ENCODE results near the gene SCTR.
A peak's percentile ranks its signal among the peaks of the same experiment; 100 is the strongest.

Gene SCTR

GRCh38 chr2:119523383-119523951 is 816 bp downstream of the SCTR start:
- no peak for DNase-seq (ENCODE audit: low read depth)

- DNase-seq (ENCODE audit: low read depth): no peak
Observed at GRCh38 chr2:119522671-119523070, 1.6 kb downstream of the SCTR start.

- DNase-seq (ENCODE audit: low read depth): no peak
Observed at GRCh38 chr2:119521433-119522050, 2.7 kb downstream of the SCTR start.

GRCh38 chr2:119520696-119521432 is 3.4 kb downstream of the SCTR start:
- DNase-seq (ENCODE audit: low read depth): no peak

GRCh38 chr2:119519057-119519408 is 5.2 kb downstream of the SCTR start:
- DNase-seq (ENCODE audit: low read depth): no peak

GRCh38 chr2:119518401-119519056 is 5.8 kb downstream of the SCTR start:
- no peak for DNase-seq (ENCODE audit: low read depth)

- DNase-seq (ENCODE audit: low read depth): peak; percentile 12
Observed at GRCh38 chr2:119517433-119517832, 6.8 kb downstream of the SCTR start.

- DNase-seq (ENCODE audit: low read depth): no peak
Observed at GRCh38 chr2:119516121-119516520, 8.2 kb downstream of the SCTR start.

- no peak for DNase-seq (ENCODE audit: low read depth)
Observed at GRCh38 chr2:119513832-119514231, 10.5 kb downstream of the SCTR start.

GRCh38 chr2:119512946-119513345 is 11.3 kb downstream of the SCTR start:
- DNase-seq (ENCODE audit: low read depth): no peak

- DNase-seq (ENCODE audit: low read depth): no peak
Observed at GRCh38 chr2:119511989-119512388, 12.3 kb downstream of the SCTR start.

- DNase-seq (ENCODE audit: low read depth): no peak
Observed at GRCh38 chr2:119508756-119509155, 15.5 kb downstream of the SCTR start.

GRCh38 chr2:119496682-119497081 is 27.6 kb downstream of the SCTR start:
- no peak for DNase-seq (ENCODE audit: low read depth)

- no peak for DNase-seq (ENCODE audit: low read depth)
Observed at GRCh38 chr2:119495948-119496347, 28.3 kb downstream of the SCTR start.

GRCh38 chr2:119494163-119494790 is 30.0 kb downstream of the SCTR start:
- DNase-seq (ENCODE audit: low read depth): no peak

- no peak for DNase-seq (ENCODE audit: low read depth)
Observed at GRCh38 chr2:119491776-119492525, 32.3 kb downstream of the SCTR start.

GRCh38 chr2:119490653-119491195 is 33.6 kb downstream of the SCTR start:
- no peak for DNase-seq (ENCODE audit: low read depth)

GRCh38 chr2:119490106-119490505 is 34.2 kb downstream of the SCTR start:
- DNase-seq (ENCODE audit: low read depth): no peak

GRCh38 chr2:119489232-119489952 is 34.9 kb downstream of the SCTR start:
- DNase-seq (ENCODE audit: low read depth): no peak

- DNase-seq (ENCODE audit: low read depth): no peak
Observed at GRCh38 chr2:119488245-119489214, 35.8 kb downstream of the SCTR start.
